GM18505 (cell line): ENCODE data around the gene CORIN.
A peak's percentile ranks its signal among the peaks of the same experiment; 100 is the strongest.
"Not testable (repeated sequence)": the region's sequence is repeated elsewhere in the genome, so short reads cannot be mapped to it uniquely, and the experiment has no call there.

Source experiments
- ATAC-seq: cut with Tn5 transposase; IDR thresholded peaks from one replicate; pipeline ENCODE4 v1.9.1; 2021; ENCODE audit not compliant: unreplicated experiment
- POLR2A ChIP-seq: IDR thresholded peaks from 4 replicates; pipeline ENCODE4 v1.6.1; 2011; ENCODE audit warnings: borderline replicate concordance; ENCODE audit not compliant: insufficient read depth, insufficient read length; ENCODE audit errors: extremely low read depth

CORIN gene

GRCh38 chr4:47715716-47716416 is 122.0 kb downstream of the CORIN start:
- no peak for ATAC-seq

GRCh38 chr4:47714269-47714668 is 123.6 kb downstream of the CORIN start:
- no peak for TF ChIP-seq POLR2A
- ATAC-seq: no peak

More at GRCh38 chr4:47715716-47716416, 122.0 kb downstream of the CORIN start:
- no peak for TF ChIP-seq POLR2A

GRCh38 chr4:47713129-47713834 is 124.6 kb downstream of the CORIN start:
- ATAC-seq: no peak
- no peak for TF ChIP-seq POLR2A

GRCh38 chr4:47711646-47712045 is 126.2 kb downstream of the CORIN start:
- no peak for TF ChIP-seq POLR2A
- no peak for ATAC-seq

- no peak for TF ChIP-seq POLR2A
- ATAC-seq: no peak
Measured at GRCh38 chr4:47711183-47711582, 126.7 kb downstream of the CORIN start.

GRCh38 chr4:47706352-47706751 is 131.5 kb downstream of the CORIN start:
- not testable (repeated sequence) for ATAC-seq

- ATAC-seq: no peak
- TF ChIP-seq POLR2A: no peak
Measured at GRCh38 chr4:47705326-47705981, 132.4 kb downstream of the CORIN start.

GRCh38 chr4:47704693-47705325 is 133.1 kb downstream of the CORIN start:
- no peak for TF ChIP-seq POLR2A
- ATAC-seq: peak; percentile 63

GRCh38 chr4:47703956-47704355 is 133.9 kb downstream of the CORIN start:
- TF ChIP-seq POLR2A: no peak

GRCh38 chr4:47703008-47703407 is 134.9 kb downstream of the CORIN start:
- no peak for ATAC-seq
- TF ChIP-seq POLR2A: no peak

More at GRCh38 chr4:47703956-47704355, 133.9 kb downstream of the CORIN start:
- no peak for ATAC-seq

- TF ChIP-seq POLR2A: no peak
- no peak for ATAC-seq
Measured at GRCh38 chr4:47701286-47701685, 136.6 kb downstream of the CORIN start.

GRCh38 chr4:47698837-47699236 is 139.0 kb downstream of the CORIN start:
- no peak for ATAC-seq
- TF ChIP-seq POLR2A: no peak

GRCh38 chr4:47696823-47697222 is 141.0 kb downstream of the CORIN start:
- ATAC-seq: no peak
- no peak for TF ChIP-seq POLR2A
